Osteoblast (primary cell): Measurements from ENCODE around the gene MPST. TPM values are rescaled to one million over a fixed set of nuclear protein-coding genes. Genes with fewer than 3 reads are reported as not detected.

Source experiments
- DNase-seq: peaks from one replicate; pipeline ENCODE4 v3.0.0; 2011; ENCODE audit warnings: low spot score, mixed read lengths; ENCODE audit not compliant: insufficient read length; ENCODE audit errors: missing footprints
- H2AFZ ChIP-seq: 2 replicates; pipeline ENCODE4 v1.6.0; 2011; ENCODE audit warnings: mild to moderate bottlenecking, low read length
- H3K27ac ChIP-seq: 2 replicates; pipeline ENCODE4 v1.5.1; 2011; ENCODE audit warnings: mild to moderate bottlenecking, low read depth, low read length, moderate library complexity
- H3K27me3 ChIP-seq: 2 replicates; pipeline ENCODE4 v1.6.0; 2012; ENCODE audit warnings: mild to moderate bottlenecking, control low read depth, inconsistent platforms, low read length, moderate library complexity; ENCODE audit not compliant: insufficient read depth
- H3K36me3 ChIP-seq: 2 replicates; pipeline ENCODE4 v1.5.1; 2011; ENCODE audit warnings: mild to moderate bottlenecking, low read length, control low read depth, moderate library complexity; ENCODE audit not compliant: insufficient read depth
- H3K4me1 ChIP-seq: 2 replicates; pipeline ENCODE4 v1.5.1; 2011; ENCODE audit warnings: mild to moderate bottlenecking, low read length, control low read depth, moderate library complexity; ENCODE audit not compliant: insufficient read depth
- H3K4me2 ChIP-seq: 2 replicates; pipeline ENCODE4 v1.6.0; 2011; ENCODE audit warnings: mild to moderate bottlenecking, low read length; ENCODE audit not compliant: insufficient read depth
- H3K4me3 ChIP-seq: fragments of 200-600 bp; sonication (generic); 3 replicates; pipeline ENCODE4 v1.5.1; 2012; ENCODE audit warnings: mild to moderate bottlenecking, low read length, inconsistent platforms; ENCODE audit not compliant: insufficient read depth
- H3K79me2 ChIP-seq: 2 replicates; pipeline ENCODE4 v1.6.0; 2012; ENCODE audit warnings: mild to moderate bottlenecking, low read length, control low read depth, inconsistent platforms; ENCODE audit not compliant: insufficient read depth
- H3K9me3 ChIP-seq: 2 replicates; pipeline ENCODE4 v1.5.1; 2011; ENCODE audit warnings: low read depth, low read length, control low read depth
- H4K20me1 ChIP-seq: 2 replicates; pipeline ENCODE4 v1.6.0; 2012; ENCODE audit warnings: mild to moderate bottlenecking, low read length, control low read depth; ENCODE audit not compliant: insufficient read depth
- CTCF ChIP-seq: IDR thresholded peaks from 2 replicates; pipeline ENCODE4 v1.5.1; 2011; ENCODE audit warnings: mild to moderate bottlenecking, low read depth, low read length, moderate library complexity; ENCODE audit errors: extremely low read depth
- total RNA-seq: library from RNA; depleted of rRNA; stranded (reverse); fragments of >200 nt; gene quantifications from 2 replicates; pipeline ENCODE4 v1.2.3, GENCODE V29; 2012

The MPST gene
- total RNA-seq, 1 donor = 91.6 TPM

GRCh38 chr22:37022483-37023337, 3.2 kb downstream of the MPST start:
- Histone ChIP-seq H2AFZ (no peak overlapping the region), H4K20me1 (peaks cover 27% of the 10 kb centered on the region), H3K4me1 (peaks cover 12% of the 10 kb centered on the region), H3K9me3 (no peaks in the 10 kb centered on the region), H3K27ac (no peak overlapping the region), H3K4me2 (no peak overlapping the region), H3K79me2 (peaks cover 11% of the 10 kb centered on the region), H3K4me3 (no peak overlapping the region), H3K36me3 (peaks cover 25% of the 10 kb centered on the region), H3K27me3 (no peaks in the 10 kb centered on the region)
- DNase-seq = peak; percentile 78
- no peak for TF ChIP-seq CTCF

- TF ChIP-seq CTCF = no peak
- Histone ChIP-seq H3K36me3 (peaks cover 24% of the 10 kb centered on the region), H3K79me2 (peaks cover 5% of the 10 kb centered on the region), H3K27me3 (no peaks in the 10 kb centered on the region), H3K4me3 (no peak overlapping the region), H3K9me3 (no peaks in the 10 kb centered on the region), H4K20me1 (peaks cover 17% of the 10 kb centered on the region), H3K27ac (no peak overlapping the region), H2AFZ (no peak overlapping the region), H3K4me2 (no peak overlapping the region), H3K4me1 (peaks cover 5% of the 10 kb centered on the region)
- peak; percentile 73 for DNase-seq
These were observed 4.3 kb downstream of the MPST start for GRCh38 chr22:37023743-37024338.

- H3K4me1 ChIP-seq = peaks cover 5% of the 10 kb centered on the region
- TF ChIP-seq CTCF = no peak
- H3K9me3 ChIP-seq = no peaks in the 10 kb centered on the region
- peak; percentile 43 for DNase-seq
- no peaks in the 10 kb centered on the region for H3K27me3 ChIP-seq
- H3K4me3 ChIP-seq = no peak overlapping the region
- H3K27ac ChIP-seq = no peak overlapping the region
- H4K20me1 ChIP-seq = peaks cover 17% of the 10 kb centered on the region
- peaks cover 5% of the 10 kb centered on the region for H3K79me2 ChIP-seq
- no peak overlapping the region for H2AFZ ChIP-seq
- no peak overlapping the region for H3K4me2 ChIP-seq
- peaks cover 24% of the 10 kb centered on the region for H3K36me3 ChIP-seq
These were observed 5.0 kb downstream of the MPST start for GRCh38 chr22:37024339-37025157.
